IMR-90 (cell line): ENCODE data around the gene CENPV.

Source experiments
- BHLHE40 ChIP-seq: fragments of 150-350 bp; IDR thresholded peaks from 2 replicates; pipeline ENCODE4 v1.6.1; 2016; ENCODE audit warnings: mild to moderate bottlenecking, low read depth, low read length
- CHD1 ChIP-seq: IDR thresholded peaks from 2 replicates; pipeline ENCODE4 v1.6.1; 2012; ENCODE audit warnings: low read depth, low read length, improper control_type of control experiment
- CTCF ChIP-seq: conservative IDR thresholded peaks from 2 replicates; pipeline ENCODE4 v1.5.1; 2012; ENCODE audit warnings: mild to moderate bottlenecking, low read depth, low read length, improper control_type of control experiment
- ELK1 ChIP-seq: fragments of 150-350 bp; IDR thresholded peaks from 2 replicates; pipeline ENCODE4 v1.6.1; 2016; ENCODE audit warnings: low read depth, mild to moderate bottlenecking, low read length, moderate library complexity, borderline replicate concordance
- MAFK ChIP-seq: IDR thresholded peaks from 2 replicates; pipeline ENCODE4 v1.6.1; 2012; ENCODE audit warnings: low read depth, low read length, improper control_type of control experiment
- MAZ ChIP-seq: IDR thresholded peaks from 2 replicates; pipeline ENCODE4 v1.6.1; 2012; ENCODE audit warnings: low read depth, mild to moderate bottlenecking, low read length, improper control_type of control experiment, moderate library complexity, borderline replicate concordance
- MXI1 ChIP-seq: IDR thresholded peaks from 2 replicates; pipeline ENCODE4 v1.6.1; 2012; ENCODE audit warnings: low read depth, mild to moderate bottlenecking, low read length, moderate library complexity, borderline replicate concordance
- POLR2A ChIP-seq: IDR thresholded peaks from 2 replicates; pipeline ENCODE4 v1.6.1; 2012; ENCODE audit warnings: mild to moderate bottlenecking, low read depth, low read length
- RAD21 ChIP-seq: IDR thresholded peaks from 2 replicates; pipeline ENCODE4 v1.6.1; 2012; ENCODE audit warnings: low read length, improper control_type of control experiment
- RFX5 ChIP-seq: IDR thresholded peaks from 2 replicates; pipeline ENCODE4 v1.8.0; 2012; ENCODE audit warnings: low read depth, mild to moderate bottlenecking, low read length, moderate library complexity
- USF2 ChIP-seq: fragments of 150-350 bp; IDR thresholded peaks from 2 replicates; pipeline ENCODE4 v1.6.1; 2017; ENCODE audit warnings: mild to moderate bottlenecking, antibody characterized with exemption, low read length, low read depth

- TF ChIP-seq MAFK (no peak), CTCF (peak; percentile 90), ELK1 (no peak), RAD21 (peak; percentile 77), BHLHE40 (no peak), CHD1 (no peak), MAZ (no peak), POLR2A (no peak), MXI1 (no peak), RFX5 (no peak), USF2 (no peak)
These were observed 10.7 kb upstream of the CENPV start for GRCh38 chr17:16363749-16364536.
